Body of pancreas (tissue), 4 donors: Measurements from ENCODE around the gene SHLD1.

Experiments
- CTCF ChIP-seq, 7 experiments: fragments of 450-650 bp in 4 of 7; fragments of 200-600 bp in 3 of 7; sonication (generic) in 3 of 7; IDR thresholded peaks; one replicate each; pipeline ENCODE4 v1.5.1; 2016 to 2019; ENCODE audit warnings: antibody characterized with exemption in 7 of 7
- POLR2A ChIP-seq, 3 donors: fragments of 450-650 bp; IDR thresholded peaks; one replicate each; pipeline ENCODE4 v1.6.1; 2016; ENCODE audit warnings: antibody characterized with exemption in 3 of 3, mild to moderate bottlenecking in 2 of 3

GRCh38 chr20:5741089-5741488, 9.1 kb upstream of the SHLD1 start:
- TF ChIP-seq CTCF (IDR thresholded peaks at IDR 0.05): no peak
- no peak for TF ChIP-seq POLR2A (IDR thresholded peaks at IDR 0.05)
